ENCODE results near the gene ZNF587B.
"Not testable (repeated sequence)": the region's sequence is repeated elsewhere in the genome, so short reads cannot be mapped to it uniquely, and the experiment has no call there.

The ZNF587B gene

DNA sequence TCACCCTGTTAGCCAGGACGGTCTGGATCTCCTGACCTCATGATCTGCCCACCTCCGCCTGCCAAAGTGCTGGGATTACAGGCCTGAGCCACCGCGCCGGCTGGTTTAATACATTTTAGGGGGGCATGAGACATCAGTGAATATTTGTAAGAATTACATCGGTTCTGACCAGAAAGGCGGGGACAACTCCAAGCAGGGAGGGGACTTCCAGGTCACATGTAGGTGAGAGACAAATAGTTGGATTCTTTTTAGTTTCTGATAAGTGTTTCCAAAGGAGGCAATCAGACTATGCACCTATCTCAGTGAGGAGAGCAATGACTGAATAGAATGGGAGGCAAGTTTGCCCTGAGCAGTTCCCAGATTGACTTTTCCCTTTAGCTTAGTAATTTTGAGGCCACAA, 11.7 kb upstream of the ZNF587B start:
- DNase-seq (ENCODE audit: low read depth in 3 of 3) = no peak

GRCh38 chr19:57819475-57820148, 10.5 kb upstream of the ZNF587B start:
- DNase-seq (ENCODE audit: low read depth in 3 of 3) = peak; percentile 51 to 62 (median 61)

DNA sequence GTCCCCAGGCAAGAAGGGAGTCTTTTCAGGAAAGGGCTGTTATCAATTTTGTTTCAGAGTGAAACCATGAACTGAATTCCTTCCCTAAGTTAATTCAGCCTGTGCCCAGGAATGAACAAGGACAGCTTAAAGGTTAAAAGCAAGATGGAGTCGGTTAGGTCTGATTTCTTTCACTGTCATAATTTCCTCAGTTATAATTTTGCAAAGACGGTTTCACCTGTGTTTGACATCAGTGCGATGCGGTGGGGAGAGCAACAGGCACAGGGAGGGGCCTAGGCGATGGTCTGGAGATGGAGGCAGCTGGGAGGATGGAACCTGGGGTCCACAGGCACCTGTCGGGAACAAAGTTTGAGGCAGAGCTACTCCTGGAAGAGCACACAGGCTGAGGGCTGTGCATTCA, 9.5 kb upstream of the ZNF587B start:
- DNase-seq (ENCODE audit: low read depth in 3 of 3) = no peak

DNA sequence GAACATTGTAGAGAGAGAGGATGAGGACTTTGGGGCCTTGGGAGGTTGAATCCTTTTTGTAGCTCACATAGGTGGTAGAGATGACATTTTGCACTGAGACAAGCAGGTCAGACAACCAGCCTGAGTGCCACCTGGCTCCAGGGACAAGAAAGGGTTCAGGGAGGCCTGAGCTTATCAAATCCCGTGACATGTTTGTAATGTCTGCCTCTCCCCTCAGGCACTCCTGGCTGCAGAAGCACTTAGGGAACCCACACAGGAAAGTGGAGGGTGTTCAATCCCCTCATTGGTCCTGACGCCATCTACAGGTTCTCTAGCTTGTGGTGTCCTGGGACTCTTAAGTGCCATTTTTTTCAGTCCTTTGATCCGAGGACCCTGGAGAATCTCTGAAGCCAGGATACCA, 9.0 kb upstream of the ZNF587B start:
- not testable (repeated sequence) for DNase-seq (ENCODE audit: low read depth in 3 of 3)

GRCh38 chr19:57821501-57821900, 8.6 kb upstream of the ZNF587B start:
- not testable (repeated sequence) for DNase-seq (ENCODE audit: low read depth in 3 of 3)

DNA sequence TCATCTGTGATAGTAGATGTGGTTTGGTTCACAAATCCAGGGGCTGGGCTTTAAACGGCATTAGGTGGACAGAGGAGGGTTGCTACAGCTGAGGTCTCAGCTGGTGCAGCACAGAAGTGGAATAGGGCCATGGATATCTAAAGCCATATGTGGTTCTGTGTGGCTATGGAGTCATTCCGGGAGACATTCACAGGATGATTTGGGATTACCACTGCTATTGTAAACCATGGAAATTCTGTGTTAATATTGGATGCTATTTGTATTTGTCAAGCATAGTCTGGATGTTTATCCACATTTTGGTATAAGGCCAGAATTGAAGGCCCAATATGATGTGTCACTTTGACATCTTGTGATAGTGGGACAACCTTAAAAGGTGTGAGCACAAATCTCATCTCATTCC, 6.9 kb upstream of the ZNF587B start:
- DNase-seq (ENCODE audit: low read depth in 3 of 3) = not testable (repeated sequence)

GRCh38 chr19:57823608-57824007, 6.5 kb upstream of the ZNF587B start:
- not testable (repeated sequence) for DNase-seq (ENCODE audit: low read depth in 3 of 3)

- DNase-seq (ENCODE audit: low read depth in 3 of 3) = no peak
These were observed 4.6 kb upstream of the ZNF587B start for GRCh38 chr19:57825511-57825910.

DNA sequence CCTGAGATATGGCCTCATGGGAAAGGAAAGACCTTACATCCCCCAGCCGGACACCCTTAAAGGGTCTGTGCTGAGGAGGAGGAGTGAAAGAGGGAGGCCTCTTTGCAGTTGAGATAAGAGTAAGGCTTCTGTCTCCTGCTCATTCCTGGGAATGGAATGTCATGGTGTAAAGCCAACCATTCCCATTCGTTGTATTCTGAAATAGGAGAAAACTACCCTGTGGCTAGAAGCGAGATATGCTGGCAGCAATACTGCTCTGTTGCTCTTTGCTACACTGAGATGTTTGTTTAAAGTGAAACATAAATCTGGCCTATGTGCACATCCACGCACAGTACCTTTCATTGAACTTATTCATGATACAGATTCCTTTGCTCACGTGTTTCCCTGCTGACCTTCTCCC, 783 bp upstream of the ZNF587B start:
- DNase-seq (ENCODE audit: low read depth in 3 of 3) = no peak

DNA sequence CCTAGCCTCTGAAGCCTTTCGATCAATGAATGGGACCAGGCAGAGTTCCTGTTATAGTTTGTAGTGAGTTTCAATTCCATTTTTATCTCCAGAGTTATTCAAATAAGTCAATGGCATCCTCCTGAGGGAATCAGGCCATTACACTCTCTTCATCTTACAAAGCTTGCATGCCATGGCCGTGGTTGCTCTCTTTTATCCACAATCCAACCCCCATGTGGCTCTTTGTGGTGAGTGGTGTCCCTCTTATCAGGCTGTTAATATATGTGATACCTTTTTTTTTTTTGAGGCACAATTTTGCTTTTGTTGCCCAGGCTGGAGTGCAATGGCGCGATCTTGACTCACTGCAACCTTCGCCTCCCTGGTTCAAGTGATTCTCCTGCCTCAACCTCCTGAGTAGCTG, 6.9 kb downstream of the ZNF587B start:
- not testable (repeated sequence) for DNase-seq (ENCODE audit: low read depth in 3 of 3)

DNA sequence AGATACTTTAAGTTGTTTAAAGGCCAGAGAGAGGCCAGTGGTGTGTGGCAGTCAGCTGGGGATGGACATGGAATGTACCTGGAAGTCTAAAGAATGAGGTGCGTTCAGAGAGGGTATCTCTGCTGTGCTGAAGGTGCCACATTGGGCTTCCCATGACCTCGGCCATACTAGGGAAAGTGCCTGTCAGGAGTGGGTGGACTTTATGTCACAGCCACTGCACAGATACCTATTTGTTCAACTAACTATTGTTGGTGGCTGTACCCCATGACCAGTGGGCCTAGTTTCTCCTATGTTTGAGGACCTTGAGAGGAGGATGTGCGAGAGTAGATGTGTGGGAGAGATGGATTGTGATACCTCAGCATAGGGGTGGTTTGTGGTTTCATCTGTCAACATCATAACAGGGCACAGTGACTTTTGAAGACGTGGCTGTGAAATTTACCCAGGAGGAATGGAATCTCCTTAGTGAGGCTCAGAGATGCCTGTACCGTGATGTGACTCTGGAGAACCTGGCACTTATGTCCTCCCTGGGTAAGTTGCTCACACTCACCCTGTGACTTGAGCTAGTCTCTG, 8.6 kb downstream of the ZNF587B start:
- DNase-seq (ENCODE audit: low read depth in 3 of 3) = not testable (repeated sequence)

DNA sequence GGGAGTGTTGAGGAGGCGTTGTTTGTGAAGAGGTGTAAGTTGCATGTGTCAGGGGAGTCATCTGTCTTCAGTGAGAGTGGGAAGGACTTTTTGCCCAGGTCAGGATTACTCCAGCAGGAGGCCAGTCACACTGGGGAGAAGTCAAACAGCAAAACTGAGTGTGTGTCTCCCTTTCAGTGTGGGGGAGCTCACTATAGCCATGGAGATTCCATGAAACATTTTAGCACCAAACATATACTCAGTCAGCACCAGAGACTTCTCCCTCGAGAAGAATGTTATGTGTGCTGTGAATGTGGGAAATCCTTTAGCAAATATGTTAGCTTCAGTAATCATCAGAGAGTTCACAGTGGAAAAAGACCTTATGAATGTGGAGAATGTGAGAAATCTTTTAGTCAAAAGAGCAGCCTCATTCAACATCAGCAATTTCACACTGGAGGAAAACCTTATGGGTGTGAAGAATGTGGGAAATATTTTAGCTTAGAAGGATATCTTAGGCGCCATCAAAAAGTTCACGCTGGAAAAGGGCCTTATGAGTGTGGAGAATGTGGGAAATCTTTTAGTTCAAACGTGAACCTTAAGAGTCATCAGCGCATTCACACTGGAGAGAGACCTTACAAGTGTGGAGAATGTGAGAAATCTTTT, 11.1 kb downstream of the ZNF587B start:
- DNase-seq (ENCODE audit: low read depth in 3 of 3) = no peak

DNA sequence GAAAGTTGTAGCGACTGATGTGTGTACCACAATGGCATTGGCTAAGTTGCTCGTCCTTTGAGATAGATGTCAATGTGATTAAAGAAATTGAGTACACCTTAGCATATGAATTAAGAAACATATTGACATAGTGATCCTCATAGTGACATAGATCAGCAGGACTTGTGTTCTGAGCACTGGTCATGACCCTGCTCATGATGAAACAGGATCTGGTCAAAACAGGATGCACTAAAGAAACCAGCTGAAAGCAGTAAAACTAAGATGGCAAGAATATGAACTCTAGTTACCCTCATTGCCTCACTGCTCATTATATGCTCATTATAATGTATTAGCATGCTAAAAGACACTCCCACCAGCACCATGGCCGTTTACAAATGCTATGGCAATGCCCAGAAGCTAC, 17.1 kb downstream of the ZNF587B start:
- not testable (repeated sequence) for DNase-seq (ENCODE audit: low read depth in 3 of 3)

- DNase-seq (ENCODE audit: low read depth in 3 of 3) = not testable (repeated sequence)
These were observed 19.1 kb downstream of the ZNF587B start for GRCh38 chr19:57849162-57849665.

GRCh38 chr19:57849666-57850473, 19.8 kb downstream of the ZNF587B start, which contains the start of gene ZNF587:
ZNF587 (plus strand) TSS chr19:57849859; CDS start chr19:57850039, 180 bp downstream.
- DNase-seq (ENCODE audit: low read depth in 3 of 3) = peak; percentile 52 to 62 (median 55)

- DNase-seq (ENCODE audit: low read depth in 3 of 3) = no peak
These were observed 20.5 kb downstream of the ZNF587B start for GRCh38 chr19:57850553-57851017.

GRCh38 chr19:57851812-57852603, 21.9 kb downstream of the ZNF587B start:
- not testable (repeated sequence) for DNase-seq (ENCODE audit: low read depth in 3 of 3)

- DNase-seq (ENCODE audit: low read depth in 3 of 3) = not testable (repeated sequence)
These were observed 24.0 kb downstream of the ZNF587B start for GRCh38 chr19:57854117-57854516.

DNA sequence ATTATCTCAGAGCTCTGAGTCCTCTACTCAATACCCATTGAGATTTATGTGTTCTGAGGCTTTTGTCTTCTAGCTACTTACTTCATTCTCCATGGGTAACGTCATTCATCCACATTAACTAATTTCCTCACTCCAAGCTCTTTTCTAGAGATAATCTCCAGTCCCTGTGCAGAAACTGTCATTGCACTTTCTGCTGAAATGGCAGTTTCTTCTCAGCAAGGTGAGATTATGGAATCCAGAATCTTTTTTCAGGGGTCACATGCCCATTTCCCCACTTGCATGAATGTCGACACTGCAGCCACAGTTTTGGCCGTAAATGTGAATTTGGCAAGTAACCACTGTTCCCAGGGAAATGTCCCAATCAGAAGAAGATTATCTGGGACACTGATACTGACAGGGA, 32.3 kb downstream of the ZNF587B start:
- not testable (repeated sequence) for DNase-seq (ENCODE audit: low read depth in 3 of 3)

GRCh38 chr19:57867868-57868492, 37.9 kb downstream of the ZNF587B start:
- no peak for DNase-seq (ENCODE audit: low read depth in 3 of 3)

Data from stimulated activated CD4-positive, alpha-beta T cell treated with anti-CD3 and anti-CD28 coated beads, TNF-alpha, amount 100 ng/mL, for 4 hours (primary cell).